Mesothelial cell of epicardium (in vitro differentiated cells): Measurements from ENCODE around the gene ODR4. TPM values are rescaled to one million over a fixed set of nuclear protein-coding genes. Genes with fewer than 3 reads are reported as not detected.
"Not testable (repeated sequence)": the region's sequence is repeated elsewhere in the genome, so short reads cannot be mapped to it uniquely, and the experiment has no call there.

Experiments
- DNase-seq, 2 experiments: peaks; one replicate each; pipeline ENCODE4 v3.0.0; 2021; ENCODE audit warnings: low spot score in 2 of 2; ENCODE audit not compliant: unreplicated experiment in 2 of 2
- H3K27ac Mint-ChIP-seq: 2 replicates; pipeline ENCODE4 v1.8.0; 2021; ENCODE audit warnings: mixed read lengths
- H3K27me3 Mint-ChIP-seq: 2 replicates; pipeline ENCODE4 v1.8.0; 2021; ENCODE audit warnings: low read depth, mixed read lengths
- H3K36me3 Mint-ChIP-seq: 2 replicates; pipeline ENCODE4 v1.8.0; 2021; ENCODE audit warnings: mixed read lengths
- H3K4me1 Mint-ChIP-seq: 2 replicates; pipeline ENCODE4 v1.8.0; 2021; ENCODE audit warnings: mixed read lengths
- H3K4me3 Mint-ChIP-seq: 2 replicates; pipeline ENCODE4 v1.8.0; 2021; ENCODE audit warnings: mild to moderate bottlenecking, moderate library complexity, mixed read lengths
- H3K9me3 Mint-ChIP-seq: 2 replicates; pipeline ENCODE4 v1.8.0; 2021; ENCODE audit warnings: mixed read lengths
- total RNA-seq: library from RNA; stranded (reverse); gene quantifications from 3 replicates; pipeline ENCODE4 v1.2.1, GENCODE V29; 2021
- TF ChIP-seq, protein P1 (sequence below): fragments of 200-600 bp; sonication (generic); IDR thresholded peaks from one replicate; pipeline ENCODE4 v1.5.0; 2021; ENCODE audit warnings: antibody characterized with exemption; ENCODE audit not compliant: unreplicated experiment

Gene ODR4
- total RNA-seq, 1 donor from 2014 or later = 27.4 TPM

DNA sequence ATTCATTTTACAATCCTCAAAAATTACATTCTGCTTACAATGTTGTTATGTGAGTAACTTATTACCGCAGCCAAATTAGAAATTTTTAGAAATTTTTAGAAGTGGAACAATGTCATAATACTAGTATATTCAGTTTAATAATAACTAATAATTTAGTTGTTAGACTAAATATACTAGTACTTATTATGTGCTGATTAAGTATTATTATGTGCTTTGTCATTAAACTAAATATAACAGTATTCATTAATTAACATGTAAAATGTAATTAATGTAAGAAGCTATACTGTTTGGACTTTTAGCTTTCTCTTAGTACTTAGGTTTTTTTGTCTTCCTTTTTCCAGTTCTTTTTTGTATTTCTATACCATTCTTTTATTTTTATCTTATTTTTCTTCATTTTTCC is 15.3 kb downstream of the ODR4 start:
- Mint-ChIP-seq H3K27ac (no peak overlapping the region), H3K4me1 (no peaks in the 10 kb centered on the region), H3K9me3 (no peaks in the 10 kb centered on the region), H3K27me3 (no peaks in the 10 kb centered on the region), H3K4me3 (no peak overlapping the region), H3K36me3 (peaks cover 28% of the 10 kb centered on the region)
- TF ChIP-seq, protein P1, sequence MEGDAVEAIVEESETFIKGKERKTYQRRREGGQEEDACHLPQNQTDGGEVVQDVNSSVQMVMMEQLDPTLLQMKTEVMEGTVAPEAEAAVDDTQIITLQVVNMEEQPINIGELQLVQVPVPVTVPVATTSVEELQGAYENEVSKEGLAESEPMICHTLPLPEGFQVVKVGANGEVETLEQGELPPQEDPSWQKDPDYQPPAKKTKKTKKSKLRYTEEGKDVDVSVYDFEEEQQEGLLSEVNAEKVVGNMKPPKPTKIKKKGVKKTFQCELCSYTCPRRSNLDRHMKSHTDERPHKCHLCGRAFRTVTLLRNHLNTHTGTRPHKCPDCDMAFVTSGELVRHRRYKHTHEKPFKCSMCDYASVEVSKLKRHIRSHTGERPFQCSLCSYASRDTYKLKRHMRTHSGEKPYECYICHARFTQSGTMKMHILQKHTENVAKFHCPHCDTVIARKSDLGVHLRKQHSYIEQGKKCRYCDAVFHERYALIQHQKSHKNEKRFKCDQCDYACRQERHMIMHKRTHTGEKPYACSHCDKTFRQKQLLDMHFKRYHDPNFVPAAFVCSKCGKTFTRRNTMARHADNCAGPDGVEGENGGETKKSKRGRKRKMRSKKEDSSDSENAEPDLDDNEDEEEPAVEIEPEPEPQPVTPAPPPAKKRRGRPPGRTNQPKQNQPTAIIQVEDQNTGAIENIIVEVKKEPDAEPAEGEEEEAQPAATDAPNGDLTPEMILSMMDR = no peak
- DNase-seq = no peak

DNA sequence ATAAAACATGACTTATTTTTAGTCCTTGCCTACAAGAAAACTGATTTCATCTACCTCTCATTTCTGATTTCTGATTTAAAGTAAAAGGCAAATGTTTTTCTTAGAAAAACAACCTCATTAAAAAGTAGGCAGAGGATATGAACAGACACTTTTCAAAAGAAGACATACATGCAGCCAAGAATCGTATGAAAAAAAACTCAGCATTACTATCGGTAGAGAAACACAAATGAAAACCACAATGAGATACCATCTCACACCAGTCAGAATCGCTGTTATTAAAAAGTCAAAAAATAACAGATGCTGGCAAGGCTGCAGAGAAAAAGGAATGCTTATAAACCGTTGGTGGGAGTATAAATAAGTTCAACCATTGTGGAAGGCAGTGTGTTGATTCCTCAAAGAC is 16.2 kb downstream of the ODR4 start:
- Mint-ChIP-seq H3K4me1 (no peaks in the 10 kb centered on the region), H3K36me3 (peaks cover 29% of the 10 kb centered on the region), H3K9me3 (no peaks in the 10 kb centered on the region), H3K27ac (no peak overlapping the region), H3K27me3 (no peaks in the 10 kb centered on the region), H3K4me3 (no peak overlapping the region)
- TF ChIP-seq, protein P1 = no peak
- no peak for DNase-seq

DNA sequence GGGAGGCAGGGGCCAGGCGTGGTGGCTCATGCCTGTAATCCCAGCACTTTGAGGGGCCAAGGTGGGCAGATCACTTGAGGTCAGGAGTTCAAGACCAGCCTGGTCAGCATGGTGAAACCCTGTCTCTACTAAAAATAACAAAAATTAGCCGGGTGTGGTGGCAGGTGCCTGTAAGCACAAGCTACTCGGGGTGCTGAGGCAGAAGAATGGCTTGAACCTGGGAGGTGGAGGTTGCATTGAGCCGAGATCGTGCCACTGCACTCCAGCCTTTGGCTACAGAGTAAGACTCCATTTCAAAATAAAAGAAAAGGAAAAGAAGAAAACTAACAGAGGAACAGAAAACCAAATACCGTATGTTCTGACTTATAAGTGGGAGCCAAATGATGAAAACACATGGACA is 17.1 kb downstream of the ODR4 start:
- H3K36me3 Mint-ChIP-seq = peaks cover 30% of the 10 kb centered on the region
- not testable (repeated sequence) for H3K27me3 Mint-ChIP-seq, DNase-seq, H3K27ac Mint-ChIP-seq, H3K4me1 Mint-ChIP-seq, H3K9me3 Mint-ChIP-seq, H3K4me3 Mint-ChIP-seq

DNA sequence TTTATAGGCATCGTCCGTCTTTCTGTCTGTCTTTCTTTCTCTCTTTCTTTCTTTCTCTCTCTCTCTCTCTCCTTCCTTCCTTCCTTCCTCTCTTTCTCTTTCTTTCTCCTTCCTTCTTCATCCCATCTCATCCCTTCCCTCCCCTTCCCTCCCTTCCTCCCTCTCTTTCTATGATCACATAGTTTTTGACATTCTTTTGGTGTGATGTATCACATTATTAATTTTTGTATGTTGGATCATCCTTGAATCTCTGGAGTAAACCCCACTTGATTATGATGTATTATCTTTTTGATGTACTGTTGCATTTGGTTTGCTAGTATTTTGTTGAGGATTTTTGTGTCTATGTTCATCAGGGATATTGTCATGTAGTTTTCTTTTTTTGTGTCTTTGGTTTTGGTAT is 25.8 kb downstream of the ODR4 start:
- H3K4me1 Mint-ChIP-seq, DNase-seq, H3K4me3 Mint-ChIP-seq, H3K27me3 Mint-ChIP-seq, H3K27ac Mint-ChIP-seq, H3K9me3 Mint-ChIP-seq: not testable (repeated sequence)
- H3K36me3 Mint-ChIP-seq = peaks cover 19% of the 10 kb centered on the region

DNA sequence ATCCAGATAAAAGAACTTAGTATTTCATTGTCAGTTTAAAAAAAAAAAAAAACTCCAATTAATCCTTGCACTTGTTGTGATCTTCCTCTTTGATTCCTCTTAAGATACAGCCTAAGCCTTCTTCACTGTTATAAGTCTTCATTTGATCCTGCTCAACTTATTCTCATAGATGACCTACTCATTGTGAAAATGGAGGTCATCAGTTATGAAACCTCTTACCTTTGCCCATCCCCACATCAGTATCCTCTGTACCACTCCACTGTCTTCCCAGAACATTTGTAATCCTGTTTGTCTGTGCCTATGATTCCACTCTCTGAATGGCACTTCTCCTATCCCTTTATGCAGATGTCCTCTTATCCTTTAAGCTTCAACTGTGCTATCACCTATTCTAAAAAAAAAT is 28.0 kb downstream of the ODR4 start:
- H3K4me1 Mint-ChIP-seq = no peaks in the 10 kb centered on the region
- peaks cover 27% of the 10 kb centered on the region for H3K36me3 Mint-ChIP-seq

DNA sequence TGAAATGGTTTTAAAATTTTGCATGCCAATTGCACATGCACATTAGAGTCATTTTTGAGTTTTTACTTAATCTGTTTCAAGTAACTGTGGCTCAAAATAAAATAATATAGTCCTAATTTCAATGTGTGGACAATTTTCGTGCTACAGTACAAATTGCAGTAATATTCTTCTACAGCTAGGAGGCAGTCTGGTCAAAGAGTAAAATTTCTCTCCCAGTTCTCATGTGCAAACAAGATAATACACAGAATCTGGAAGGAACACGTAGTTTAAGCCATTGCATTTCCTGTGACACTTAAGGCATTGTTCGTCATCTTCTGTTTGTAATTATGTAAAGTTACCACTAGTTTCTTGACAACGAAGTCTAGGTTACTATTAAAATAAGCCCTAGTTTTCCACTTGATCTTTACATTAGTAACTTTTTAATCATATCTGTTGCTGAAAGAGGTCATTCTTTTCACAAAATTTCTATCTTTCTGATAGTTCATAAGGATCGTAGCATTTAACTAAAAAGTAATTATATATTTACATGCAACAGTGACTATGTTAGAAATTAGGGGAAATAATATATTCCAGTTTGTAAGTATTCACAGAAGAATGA is 28.9 kb downstream of the ODR4 start:
- TF ChIP-seq, protein P1 = peak; percentile 88
- no peaks in the 10 kb centered on the region for H3K9me3 Mint-ChIP-seq
- no peaks in the 10 kb centered on the region for H3K4me1 Mint-ChIP-seq
- H3K36me3 Mint-ChIP-seq = peaks cover 24% of the 10 kb centered on the region
- no peak overlapping the region for H3K4me3 Mint-ChIP-seq
- no peaks in the 10 kb centered on the region for H3K27me3 Mint-ChIP-seq
- H3K27ac Mint-ChIP-seq = no peak overlapping the region
- no peak for DNase-seq

More for the DNA sequence above, 28.0 kb downstream of the ODR4 start:
- no peak for DNase-seq
- TF ChIP-seq, protein P1 = no peak
- Mint-ChIP-seq H3K9me3 (no peaks in the 10 kb centered on the region), H3K27ac (no peak overlapping the region), H3K4me3 (no peak overlapping the region), H3K27me3 (no peaks in the 10 kb centered on the region)

DNA sequence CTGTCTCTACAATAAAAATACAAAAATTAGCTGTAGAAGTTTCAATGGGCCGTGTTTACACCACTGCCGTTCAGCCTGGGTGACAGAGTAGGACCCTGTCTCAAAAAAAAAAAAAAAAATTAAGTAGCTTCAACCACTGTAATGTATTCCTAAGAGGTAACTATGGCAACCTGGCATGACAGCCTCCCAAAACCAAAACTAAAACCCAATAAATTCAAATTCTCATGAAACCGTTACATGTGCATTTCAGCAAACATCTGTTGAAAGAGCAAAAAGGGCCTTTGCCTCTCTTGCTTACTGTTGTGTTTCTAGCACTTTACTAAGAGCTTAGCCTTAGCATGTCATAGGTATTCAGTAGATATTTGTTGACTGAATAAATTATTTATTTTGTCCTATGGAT is 33.5 kb downstream of the ODR4 start:
- H3K4me3 Mint-ChIP-seq = no peak overlapping the region
- H3K27ac Mint-ChIP-seq = no peak overlapping the region
- no peak for DNase-seq
- H3K36me3 Mint-ChIP-seq = peaks cover 16% of the 10 kb centered on the region
- TF ChIP-seq, protein P1 = no peak
- no peaks in the 10 kb centered on the region for H3K4me1 Mint-ChIP-seq
- H3K9me3 Mint-ChIP-seq = no peaks in the 10 kb centered on the region
- no peaks in the 10 kb centered on the region for H3K27me3 Mint-ChIP-seq
